K562 (cell line): ENCODE results near the gene ATXN1.

Source experiments
- CREM ChIP-seq: IDR thresholded peaks from 2 replicates; pipeline ENCODE4 v1.6.1; 2014; ENCODE audit warnings: antibody characterized with exemption, low read depth
- CTCF ChIP-seq, 3 experiments: IDR thresholded peaks in 2 of 3; conservative IDR thresholded peaks in 1 of 3; 2 replicates each; pipeline ENCODE4 v1.5.1; 2011 to 2012; ENCODE audit warnings: low read length in 3 of 3, mild to moderate bottlenecking in 3 of 3, control low read depth in 2 of 3, improper control_type of control experiment in 1 of 3, inconsistent platforms in 1 of 3, low read depth in 1 of 3, mixed read lengths in 1 of 3, moderate library complexity in 1 of 3; ENCODE audit not compliant: insufficient read depth in 2 of 3
- KLF13 ChIP-seq: fragments of 450-650 bp; IDR thresholded peaks from 2 replicates; pipeline ENCODE4 v1.6.1; 2016; ENCODE audit warnings: missing genetic modification characterization, low read depth, mild to moderate bottlenecking, missing compliant biosample characterization, moderate library complexity, borderline replicate concordance
- KLF16 ChIP-seq: IDR thresholded peaks from 2 replicates; pipeline ENCODE4 v1.6.1; 2016; ENCODE audit warnings: antibody characterized with exemption
- NFXL1 ChIP-seq: fragments of 450-650 bp; formaldehyde crosslinking; IDR thresholded peaks from 2 replicates; pipeline ENCODE4 v1.4.0; 2021; ENCODE audit warnings: mild to moderate bottlenecking
- NR3C1 ChIP-seq: sonication (generic); formaldehyde crosslinking; IDR thresholded peaks from 2 replicates; pipeline ENCODE4 v1.8.1; 2022; ENCODE audit warnings: missing genetic modification reagents
- SETDB1 ChIP-seq: IDR thresholded peaks from one replicate; pipeline ENCODE4 v1.6.1; 2012; ENCODE audit warnings: low read length, control low read depth, inconsistent platforms
- ZKSCAN1 ChIP-seq: fragments of 150-350 bp; IDR thresholded peaks from 2 replicates; pipeline ENCODE4 v1.6.1; 2016; ENCODE audit warnings: low read depth, low read length
- ZNF217 ChIP-seq: sonication (generic); formaldehyde crosslinking; IDR thresholded peaks from 2 replicates; pipeline ENCODE4 v1.8.0; 2022; ENCODE audit warnings: mild to moderate bottlenecking, missing genetic modification reagents
- ZNF584 ChIP-seq: fragments of 200-800 bp; sonication (Bioruptor generic); IDR thresholded peaks from 2 replicates; pipeline ENCODE4 v1.6.1; 2016; ENCODE audit warnings: low read depth, mild to moderate bottlenecking, missing genetic modification characterization, missing compliant biosample characterization

- TF ChIP-seq NR3C1 (CRISPR knock-in tag), result no peak
- TF ChIP-seq ZNF217 (CRISPR knock-in tag), result no peak
- TF ChIP-seq KLF13, result no peak
- TF ChIP-seq CREM, result no peak
- no peak for TF ChIP-seq ZNF584
- no peak for TF ChIP-seq ZKSCAN1
- TF ChIP-seq SETDB1, result no peak
- TF ChIP-seq KLF16, result no peak
- no peak for TF ChIP-seq CTCF (IDR thresholded peaks at IDR 0.05 in 2 of 3, conservative IDR thresholded peaks at IDR 0.05 in 1 of 3; ENCODE audit: insufficient read depth in 2 of 3, low read depth in 1 of 3, low read length in 3 of 3)
- TF ChIP-seq NFXL1 (CRISPR knock-in tag), result no peak
These were observed 507.7 kb downstream of the ATXN1 start for GRCh38 chr6:16253399-16254144.
